M059J (cell line): ENCODE data around the gene MUS81. TPM values are rescaled to one million over a fixed set of nuclear protein-coding genes. Genes with fewer than 3 reads are reported as not detected.
A peak's percentile ranks its signal among the peaks of the same experiment; 100 is the strongest.

Experiments used
- DNase-seq: peaks from one replicate; pipeline ENCODE4 v3.0.0-alpha.2; 2012; ENCODE audit warnings: low read depth
- total RNA-seq: library from RNA; depleted of rRNA; stranded (reverse); fragments of >200 nt; shearing (Covaris generic); gene quantifications from 2 replicates; pipeline ENCODE4 v1.2.3, GENCODE V29; 2014

MUS81 gene
- total RNA-seq, 1 experiment from 2014 or later, result 42.4 TPM

DNA sequence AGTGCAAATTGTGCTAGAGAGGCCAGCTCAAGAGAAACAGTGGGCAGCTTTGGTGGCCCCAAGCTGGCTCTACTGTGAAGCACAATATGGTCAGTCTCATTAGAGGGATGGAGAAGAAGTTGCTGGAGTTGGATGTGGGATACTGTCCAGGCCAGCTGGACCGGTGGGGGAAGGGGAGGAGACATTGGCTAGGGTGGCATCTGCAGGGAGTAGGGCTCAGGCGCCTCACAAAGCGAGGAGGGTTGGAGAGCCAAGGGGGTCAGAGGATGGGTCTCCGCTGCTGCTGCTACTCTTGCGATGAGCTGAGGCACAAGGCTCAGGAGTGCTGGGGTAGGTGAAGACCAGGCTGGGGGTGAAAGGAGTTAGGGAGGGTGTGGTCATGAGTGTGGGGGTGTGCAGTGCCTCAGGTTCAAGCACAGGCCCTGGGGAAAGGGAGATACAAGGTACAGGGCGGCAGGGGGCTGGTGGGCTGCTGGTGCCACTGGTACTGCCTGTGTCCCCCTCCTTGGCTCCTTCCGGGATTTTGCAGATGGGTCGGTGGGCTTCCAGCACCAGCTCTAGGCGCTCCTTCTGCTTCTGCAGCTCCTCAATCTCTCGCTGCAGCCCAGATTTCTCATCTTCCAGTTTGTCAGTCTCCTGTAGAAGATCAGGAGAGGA is 32.6 kb downstream of the MUS81 start:
- DNase-seq, result peak; percentile 62

DNA sequence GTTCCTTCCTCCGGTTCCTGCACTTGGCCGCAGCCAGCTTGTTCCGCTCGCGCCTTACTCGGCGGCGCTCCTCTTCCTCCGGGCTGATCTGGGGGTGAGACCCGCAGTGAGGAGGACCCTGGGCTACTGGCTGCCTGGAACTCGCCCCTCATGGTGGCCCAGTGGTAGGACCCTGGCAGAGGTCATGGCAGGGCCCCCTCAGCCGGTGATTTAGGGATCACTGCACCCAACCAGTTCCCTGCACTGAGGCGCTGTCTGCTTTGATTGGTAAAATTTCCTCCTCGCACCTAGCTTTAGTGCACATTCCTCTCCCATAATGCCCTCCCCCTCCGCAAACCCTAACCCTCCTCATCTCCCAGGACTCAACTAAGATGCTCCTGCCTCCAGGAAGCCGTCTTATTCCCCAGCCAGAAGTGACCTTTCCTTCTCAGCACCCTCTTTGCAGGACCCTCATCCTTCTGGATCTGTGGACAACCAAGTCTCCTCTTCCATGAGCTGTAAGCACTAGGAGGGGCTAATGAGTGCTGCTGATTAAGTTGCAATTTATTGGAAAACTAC is 33.9 kb downstream of the MUS81 start:
- DNase-seq, result peak; percentile 55

DNA sequence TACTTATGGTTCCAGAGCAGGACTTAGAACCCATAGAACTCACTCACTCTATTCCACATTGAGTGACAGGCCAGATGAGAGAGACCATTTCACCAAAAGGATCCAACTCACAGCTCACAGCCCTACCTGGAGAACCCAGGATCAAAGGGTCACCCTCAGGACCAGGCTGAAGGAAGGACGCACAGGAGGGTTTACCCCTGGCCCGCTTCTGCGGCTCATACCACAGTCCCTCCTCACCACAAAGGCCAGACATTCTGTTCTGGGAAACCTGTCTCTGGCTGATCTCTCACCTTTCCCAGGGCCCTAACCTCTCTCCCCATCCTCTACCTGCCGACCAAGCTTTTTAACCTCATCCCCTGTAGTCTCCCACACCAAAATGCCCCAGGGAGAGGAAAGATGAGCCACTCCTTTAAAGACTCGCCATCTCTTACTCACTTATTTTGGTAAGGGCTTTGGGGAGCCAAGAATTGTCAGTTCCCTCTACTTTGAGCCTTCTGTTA is 35.3 kb downstream of the MUS81 start:
- DNase-seq, result peak; percentile 63

DNA sequence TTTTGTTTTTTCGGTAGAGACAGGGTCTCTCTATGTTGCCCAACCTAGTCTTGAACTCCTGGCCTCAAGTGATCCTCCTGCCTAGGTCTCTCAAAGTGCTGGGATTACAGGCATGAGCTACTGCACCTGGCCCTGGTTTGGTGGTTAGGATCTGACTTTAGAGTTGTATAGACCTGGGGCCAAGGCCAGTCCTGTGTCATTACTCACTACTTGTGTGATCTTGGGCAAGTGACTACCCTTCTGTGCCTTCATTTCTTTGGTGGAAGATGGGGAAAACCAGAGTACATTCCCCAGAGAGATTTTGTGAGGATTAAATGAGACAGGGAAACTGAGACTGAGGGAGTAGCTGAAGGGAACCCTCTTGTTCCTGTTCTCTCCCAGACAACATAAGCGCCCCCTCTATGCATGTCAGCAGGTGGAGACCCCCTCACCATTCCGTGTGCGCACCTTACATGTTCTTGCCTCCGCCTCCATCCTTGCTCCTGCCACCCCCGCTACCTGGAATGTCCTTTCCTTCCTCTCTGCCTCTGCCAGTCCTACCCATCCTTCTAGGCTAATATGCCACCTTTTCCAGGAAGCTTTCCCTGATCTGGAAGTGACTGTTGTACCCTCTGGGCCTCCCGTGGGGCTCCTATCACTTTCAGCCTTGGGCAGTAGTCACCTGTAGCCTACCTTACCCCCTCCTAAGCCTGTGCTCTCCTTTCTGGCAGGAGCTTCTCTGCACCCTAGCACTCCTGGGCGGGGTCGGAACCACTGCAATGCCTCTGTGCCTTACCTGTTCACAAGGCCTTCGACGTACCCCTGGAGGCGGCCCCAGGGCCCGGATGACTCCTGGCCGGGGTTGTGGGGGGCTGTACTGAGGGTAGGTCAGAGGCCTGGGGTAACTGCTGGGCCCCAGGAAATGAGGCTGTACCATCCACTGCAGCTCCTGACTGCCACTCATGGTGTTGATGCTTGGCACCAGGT is 36.1 kb downstream of the MUS81 start:
- DNase-seq, result peak; percentile 64

DNA sequence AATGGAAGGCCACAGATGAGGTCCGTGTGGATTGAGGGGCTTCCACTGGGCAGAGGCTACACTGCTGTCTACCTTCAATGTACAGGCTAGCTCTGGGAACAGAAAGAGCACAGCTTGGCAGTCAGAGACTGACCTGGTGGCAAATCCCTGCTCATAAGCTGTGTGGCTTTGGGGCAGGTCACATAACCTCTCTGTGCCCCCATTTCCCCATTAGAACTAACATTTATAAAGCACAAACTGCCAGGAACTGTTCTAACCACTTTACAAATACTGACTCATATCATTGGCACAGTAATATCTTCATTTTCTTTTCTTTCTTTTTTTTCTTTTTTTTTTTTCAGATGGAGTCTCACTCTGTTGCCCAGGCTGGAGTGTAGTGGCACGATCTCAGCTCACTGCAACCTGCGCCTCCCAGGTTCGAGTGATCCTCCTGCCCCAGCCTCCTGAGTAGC is 36.8 kb downstream of the MUS81 start:
- DNase-seq, result peak; percentile 41

DNA sequence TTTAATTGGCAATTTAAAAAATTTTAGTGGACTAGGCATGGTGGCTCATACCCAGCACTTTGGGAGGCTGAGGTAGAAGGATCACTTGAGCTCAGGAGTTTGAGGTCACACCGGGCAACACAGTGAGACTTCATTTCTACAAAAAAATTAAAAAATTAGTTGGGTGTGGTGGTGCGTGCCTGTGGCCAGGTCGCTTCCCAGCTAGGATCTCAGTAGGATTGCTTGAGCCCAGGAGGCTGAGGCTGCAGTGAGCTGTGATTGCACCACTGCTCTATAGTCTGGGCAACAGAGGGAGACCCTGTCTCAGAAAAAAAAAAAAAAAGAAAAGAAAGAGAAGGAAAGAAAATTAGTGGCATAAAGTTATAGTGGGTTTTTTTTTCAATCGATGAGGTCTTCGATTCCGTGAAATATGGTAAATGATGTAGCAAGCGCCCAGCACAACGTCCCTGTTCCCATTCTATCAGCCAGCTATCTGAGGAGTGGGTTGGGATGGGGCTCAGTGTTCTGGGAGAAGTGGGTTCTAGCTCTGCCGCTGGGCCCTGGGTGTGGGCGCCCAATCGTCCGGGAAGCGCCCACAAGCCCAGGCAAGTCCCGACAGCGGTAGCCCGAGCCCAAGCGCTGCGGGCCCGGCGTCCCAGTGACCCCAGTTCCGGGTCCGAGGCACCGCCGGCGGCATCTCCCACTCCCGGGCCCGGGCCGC is 38.6 kb downstream of the MUS81 start:
- no peak for DNase-seq

DNA sequence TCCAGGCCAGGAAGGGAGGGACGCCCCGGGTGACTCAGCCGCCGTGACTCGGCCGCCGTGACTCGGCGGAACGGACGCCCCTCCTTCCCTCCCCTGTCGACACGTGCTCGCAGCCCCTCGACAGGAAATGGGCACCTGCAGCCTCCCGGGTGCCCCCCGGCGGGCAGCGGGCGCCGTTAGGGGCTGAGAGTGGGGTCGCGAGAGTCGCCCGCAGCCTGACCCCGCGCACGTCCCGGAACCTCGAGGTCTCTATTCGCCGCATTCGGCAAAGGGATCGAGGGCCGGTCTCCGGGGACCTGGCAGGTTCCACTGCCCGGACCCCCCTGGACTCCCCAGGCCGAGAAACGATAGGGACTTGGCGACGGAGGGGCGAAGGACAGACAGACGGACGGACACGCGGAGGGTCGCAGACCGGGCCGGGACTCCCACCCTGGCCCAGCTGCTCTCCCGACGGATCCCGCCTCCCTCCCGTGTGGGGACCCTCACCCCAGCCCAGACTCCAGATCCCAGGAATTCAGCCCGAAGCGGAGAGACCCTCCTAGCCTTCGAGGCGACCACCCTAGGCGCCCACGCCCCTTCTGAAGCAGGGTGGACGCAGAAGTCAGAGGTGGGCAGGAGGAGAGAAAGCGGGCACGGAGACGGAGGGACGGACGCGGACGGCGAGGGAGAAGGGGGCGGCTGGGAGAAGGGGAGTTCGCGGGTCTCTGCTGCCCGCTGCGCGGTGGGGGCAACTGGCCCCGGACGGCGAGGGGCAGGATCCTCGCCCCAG is 39.3 kb downstream of the MUS81 start:
- peak; percentile 86 for DNase-seq

DNA sequence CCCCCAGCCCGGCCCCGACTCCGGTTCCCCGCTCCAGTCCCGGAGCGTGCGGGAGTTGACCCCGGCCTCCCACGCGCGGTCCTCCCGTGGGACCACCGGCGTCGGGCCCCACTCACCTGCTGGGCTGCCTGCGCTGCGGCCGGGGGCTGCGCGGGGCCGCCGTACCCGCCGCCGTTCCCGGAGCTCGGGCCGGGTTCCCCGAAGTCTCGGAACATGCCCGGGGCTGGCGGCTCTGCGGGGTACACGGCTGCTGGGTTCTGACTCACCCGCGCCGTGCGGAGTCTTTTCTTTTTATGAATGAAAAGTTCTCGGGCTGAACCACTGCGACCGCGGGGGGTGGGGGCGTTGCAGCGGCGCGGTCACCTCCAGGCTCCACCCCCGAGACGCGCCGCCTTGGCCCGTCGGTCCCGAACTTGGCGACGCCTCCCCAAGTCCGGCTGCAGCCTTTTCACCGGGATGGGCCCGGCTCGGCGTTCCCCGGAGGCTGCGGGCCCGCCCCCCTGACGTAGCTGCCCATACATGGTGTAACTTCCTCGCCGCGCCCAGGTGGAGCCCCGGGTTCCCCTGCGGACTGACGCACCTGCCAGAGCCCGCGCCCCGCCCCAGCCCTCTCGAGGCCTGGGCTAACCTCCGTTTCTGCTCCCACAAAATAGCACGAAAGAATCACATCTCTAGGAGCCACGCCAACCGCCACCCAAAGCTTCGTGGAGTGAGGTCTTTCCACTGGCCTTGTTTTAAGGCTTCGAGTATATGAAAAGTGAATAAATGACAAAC is 40.1 kb downstream of the MUS81 start, which contains the start of gene FOSL1:
Gene FOSL1, minus strand, starts transcription at position 264 of the 774 bp plus-strand sequence. Its CDS starts 49 bp downstream, at position 215.
- DNase-seq, result peak; percentile 97

DNA sequence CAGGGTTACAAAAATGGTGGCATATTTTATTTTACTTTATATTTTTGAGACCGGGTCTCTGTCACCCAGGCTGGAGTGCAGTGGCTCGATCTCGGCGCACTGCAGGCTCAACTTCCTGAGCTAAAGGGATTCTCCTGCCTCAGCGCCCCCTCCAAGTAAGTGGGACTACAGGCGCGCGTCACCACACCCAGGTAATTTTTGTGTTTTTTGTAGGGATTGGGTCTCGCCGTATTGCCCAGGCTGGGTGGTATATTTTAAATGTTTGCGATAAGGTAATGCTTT is 40.6 kb downstream of the MUS81 start:
- no peak for DNase-seq

DNA sequence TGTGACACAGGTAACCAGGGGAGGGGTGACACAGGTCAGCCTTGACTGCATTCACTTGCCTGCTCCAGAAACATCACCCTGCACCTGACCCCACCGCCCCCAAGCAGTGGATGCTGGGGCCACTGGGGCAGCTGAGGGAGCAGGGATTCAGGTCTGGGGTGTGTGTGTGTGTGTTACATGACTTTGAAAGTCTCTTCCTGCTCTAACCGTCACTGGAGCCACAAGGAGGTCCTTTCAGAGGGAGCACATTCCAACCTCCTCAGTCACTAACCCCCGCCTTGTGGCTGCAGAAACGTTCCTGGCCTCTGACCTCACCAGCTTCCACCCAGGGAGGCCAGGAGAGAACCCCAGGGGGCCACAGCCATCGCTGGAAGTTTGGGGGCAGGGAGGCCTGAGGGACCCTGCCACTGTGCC is 42.8 kb downstream of the MUS81 start:
- DNase-seq, result peak; percentile 98

DNA sequence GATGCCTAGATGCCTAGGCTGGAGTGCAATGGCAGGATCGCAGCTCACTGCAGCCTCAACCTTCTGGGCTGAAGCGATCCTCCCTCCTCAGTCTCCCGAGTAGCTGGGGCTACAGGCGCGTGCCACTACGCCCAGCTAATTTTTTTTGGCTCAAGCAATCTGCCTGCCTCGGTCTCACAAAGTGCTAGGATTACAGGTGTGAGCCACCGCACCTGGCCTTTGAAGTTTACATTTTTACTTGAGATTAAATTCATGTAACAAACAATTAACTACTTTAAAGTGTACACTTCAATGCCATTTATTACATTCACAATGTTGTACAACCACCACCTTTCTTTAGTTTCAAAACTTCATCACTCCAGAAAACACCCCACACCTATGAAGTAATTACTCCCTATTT is 43.5 kb downstream of the MUS81 start:
- no peak for DNase-seq

DNA sequence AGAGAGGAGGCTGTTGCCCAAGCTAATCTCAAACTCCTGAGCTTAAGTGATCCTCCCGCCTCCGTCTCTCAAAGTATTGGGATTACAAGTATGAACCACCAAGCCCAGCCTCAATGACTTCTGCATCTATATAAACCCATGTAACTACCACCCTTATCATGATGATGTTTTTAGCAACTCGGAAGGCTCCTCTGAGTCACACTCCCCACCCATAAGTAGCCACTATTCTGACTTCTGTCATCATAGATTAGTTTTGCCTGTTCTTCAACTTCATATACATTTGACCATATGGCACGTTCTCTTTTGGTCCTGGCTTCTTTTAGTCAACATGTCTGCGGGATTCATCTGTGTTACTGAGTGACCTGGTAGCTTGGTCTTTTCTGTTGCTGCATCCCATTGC is 46.4 kb downstream of the MUS81 start:
- peak; percentile 18 for DNase-seq

DNA sequence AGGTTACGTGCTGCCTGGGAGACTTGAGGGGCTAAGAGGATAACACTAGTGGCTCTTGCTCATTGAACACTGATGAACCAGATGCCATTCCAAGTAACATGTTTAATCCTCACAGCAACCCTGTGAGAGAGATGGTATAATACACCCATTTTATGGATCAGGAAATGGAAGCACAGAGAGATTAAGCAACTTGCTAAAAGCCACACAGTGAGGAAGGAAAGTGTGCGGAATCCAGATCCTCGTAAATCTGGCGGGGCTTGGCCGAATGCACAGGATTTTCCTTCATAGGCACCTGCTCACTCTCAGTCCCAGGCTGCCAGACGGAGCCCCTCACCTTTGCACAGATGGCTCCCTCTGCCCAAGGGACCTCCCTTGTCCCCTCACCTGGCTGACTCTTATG is 47.6 kb downstream of the MUS81 start:
- no peak for DNase-seq

DNA sequence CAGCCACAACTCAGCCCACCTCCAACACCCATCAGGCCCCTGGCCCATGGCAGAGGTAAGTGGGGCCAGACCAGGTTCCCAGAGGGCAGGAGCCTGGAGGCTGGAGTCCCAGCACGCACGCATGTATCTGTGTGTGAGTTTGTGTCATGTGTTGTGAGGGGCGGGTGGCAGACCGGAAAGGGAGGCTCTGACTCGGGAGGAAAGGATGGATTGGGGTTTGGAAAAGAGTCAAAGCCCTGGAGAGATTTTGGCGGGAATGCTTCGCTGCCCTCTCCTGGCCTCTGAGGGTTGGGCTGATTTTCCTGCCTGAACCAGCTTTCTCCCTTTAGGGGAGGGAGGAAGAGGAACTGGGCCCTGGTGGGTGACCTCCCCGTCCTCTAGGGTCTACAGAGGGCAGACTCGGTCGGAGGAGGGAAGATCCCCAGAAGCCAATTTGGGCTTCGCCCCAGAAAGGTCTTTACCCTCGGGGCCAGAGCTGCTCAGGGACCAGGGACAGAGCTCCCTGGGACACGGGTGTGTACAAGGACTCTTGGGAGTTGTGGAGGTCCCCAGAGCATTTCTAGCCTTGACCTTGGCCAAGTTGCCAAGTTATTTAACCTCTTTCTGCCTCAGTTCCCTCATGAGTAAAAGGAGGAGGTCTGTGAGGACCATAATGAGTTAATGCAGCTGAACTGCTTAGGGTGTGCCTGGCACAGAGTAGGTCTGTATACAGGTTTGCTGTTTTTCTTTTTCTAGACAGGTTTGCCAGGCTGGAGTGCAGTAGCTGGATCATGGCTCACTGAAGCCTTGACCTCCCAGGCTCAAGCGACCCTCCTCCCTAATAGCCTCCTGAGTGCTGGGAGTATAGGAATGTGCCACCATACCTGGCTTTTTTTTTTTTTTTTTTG is 51.7 kb downstream of the MUS81 start:
- peak; percentile 99 for DNase-seq

DNA sequence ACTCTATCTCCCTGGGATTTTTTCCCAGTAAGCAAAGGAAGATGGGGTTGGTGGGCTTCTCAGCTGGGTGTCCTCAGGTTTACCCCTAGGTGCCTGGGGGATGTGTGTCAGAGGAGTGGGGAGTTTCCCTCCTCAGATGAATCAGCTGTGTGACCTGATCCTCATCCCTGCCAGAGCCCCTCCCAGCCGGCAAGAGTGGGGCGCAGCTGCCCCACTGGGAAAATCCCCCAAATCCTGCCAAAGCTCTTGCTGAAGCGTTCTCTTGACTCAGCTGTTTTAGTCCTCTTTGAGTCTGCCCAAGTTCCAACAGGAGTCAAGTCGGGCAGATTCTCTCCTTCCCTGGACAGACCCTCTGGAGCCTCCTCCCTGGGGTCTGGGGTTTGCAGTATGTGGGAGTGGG is 52.6 kb downstream of the MUS81 start:
- peak; percentile 93 for DNase-seq

DNA sequence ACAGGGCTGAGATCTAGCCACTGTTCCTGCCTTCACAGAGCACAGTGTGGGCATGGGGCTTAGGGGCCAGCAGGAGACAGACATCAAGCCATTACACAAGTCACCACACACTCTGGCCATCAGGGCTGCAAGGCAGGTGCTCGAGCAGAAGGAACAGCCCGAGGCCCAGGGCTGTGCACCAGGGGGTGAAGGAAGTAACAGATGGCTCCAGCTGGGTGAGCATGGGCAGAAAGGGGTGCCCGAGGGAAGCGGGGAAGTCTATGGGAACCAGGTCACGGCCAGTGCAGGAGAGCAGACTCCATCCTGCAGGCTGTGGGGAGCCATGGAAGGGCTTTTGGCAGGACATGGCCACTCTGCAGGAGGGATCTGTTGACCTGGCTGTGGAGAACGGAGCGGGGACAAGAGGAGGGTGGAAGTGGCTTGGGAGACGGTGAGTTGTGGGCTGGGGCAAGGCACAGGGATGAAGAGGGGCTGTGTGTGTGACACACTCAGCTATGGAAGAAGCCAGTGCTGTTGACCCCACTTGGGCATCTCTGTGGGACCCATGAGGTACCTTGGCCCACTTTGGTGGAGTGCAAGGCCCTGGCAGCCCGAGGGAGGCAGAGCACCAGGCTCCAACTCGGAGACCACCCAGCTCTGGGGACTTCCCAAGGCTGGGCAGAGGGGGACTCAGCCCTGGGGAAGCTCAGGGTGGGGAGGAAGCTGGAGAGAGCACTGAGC is 55.0 kb downstream of the MUS81 start:
- DNase-seq, result peak; percentile 75

DNA sequence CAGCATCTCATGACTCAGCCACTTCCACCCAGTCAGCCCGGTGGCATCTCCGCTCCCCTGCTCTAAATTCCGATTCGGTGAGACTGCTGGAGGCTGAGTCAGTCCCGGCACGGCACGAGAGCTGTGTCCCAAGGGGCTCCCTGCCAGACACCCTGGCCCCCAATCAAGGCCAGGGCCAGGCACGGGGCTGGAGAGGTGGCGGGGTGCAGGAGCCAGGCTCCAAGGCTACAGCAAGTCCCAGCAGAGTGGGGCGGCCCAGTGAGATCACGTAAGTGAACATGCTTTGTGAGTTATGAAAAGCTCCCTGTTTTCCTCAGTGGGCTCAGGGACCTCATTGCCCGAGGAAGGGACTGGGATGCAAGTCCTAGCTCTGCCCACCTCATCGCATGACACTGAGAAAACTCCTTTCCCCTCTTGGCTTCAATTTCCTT is 55.6 kb downstream of the MUS81 start:
- DNase-seq, result peak; percentile 99
